ENCODE results near the gene C16orf87. TPM values are rescaled to one million over a fixed set of nuclear protein-coding genes. Genes with fewer than 3 reads are reported as not detected.

Gene C16orf87
- total and polyA plus RNA-seq, 4 donors: 4.1 to 12.9 (median 5.3) TPM

DNA sequence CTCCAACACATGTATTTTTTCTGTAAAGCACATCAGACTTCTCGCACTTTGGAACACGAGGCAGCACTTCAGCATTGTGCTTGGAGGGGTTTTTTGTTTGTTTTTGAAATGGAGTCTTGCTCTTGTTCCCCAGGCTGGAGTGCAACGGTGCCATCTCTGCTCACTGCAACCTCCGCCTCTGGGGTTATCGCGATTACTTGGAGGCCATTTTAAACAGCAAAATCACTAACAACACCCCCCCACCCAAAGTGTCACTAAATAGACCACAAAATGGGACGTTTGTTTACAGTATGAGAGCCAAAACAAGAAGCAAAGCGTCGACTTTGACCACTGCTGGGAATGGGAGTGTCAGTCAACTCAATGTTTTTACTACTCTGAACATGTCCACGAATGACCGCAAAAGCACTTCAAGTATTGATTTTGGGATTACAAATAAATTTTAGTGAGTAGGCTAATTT, 9.0 kb upstream of the C16orf87 start:
- WGBS: 26% methylated on average over 11 of the region's 11 CpGs
- peaks cover 0 to 2% (median 0%) of the 10 kb centered on the region in 4 donors for H3K9me3 ChIP-seq (ENCODE audit: control insufficient read depth in 4 of 4, low read length in 3 of 4)
- no peak for DNase-seq (ENCODE audit: low spot score)
- peak overlapping the region; percentile 68 to 81 for H3K27ac ChIP-seq (ENCODE audit: low read depth in 1 of 2, low read length in 2 of 2)
- H3K4me1 ChIP-seq (ENCODE audit: control insufficient read depth in 4 of 4, insufficient read depth in 4 of 4, low read length in 3 of 4): peaks cover 0 to 12% (median 8%) of the 10 kb centered on the region in 4 donors
- H3K4me3 ChIP-seq (ENCODE audit: low read depth in 1 of 3, low read length in 3 of 3): no peak overlapping the region
- no peak overlapping the region for H3K9ac ChIP-seq (ENCODE audit: low read depth in 1 of 2, low read length in 2 of 2)
- TF ChIP-seq, protein P1, sequence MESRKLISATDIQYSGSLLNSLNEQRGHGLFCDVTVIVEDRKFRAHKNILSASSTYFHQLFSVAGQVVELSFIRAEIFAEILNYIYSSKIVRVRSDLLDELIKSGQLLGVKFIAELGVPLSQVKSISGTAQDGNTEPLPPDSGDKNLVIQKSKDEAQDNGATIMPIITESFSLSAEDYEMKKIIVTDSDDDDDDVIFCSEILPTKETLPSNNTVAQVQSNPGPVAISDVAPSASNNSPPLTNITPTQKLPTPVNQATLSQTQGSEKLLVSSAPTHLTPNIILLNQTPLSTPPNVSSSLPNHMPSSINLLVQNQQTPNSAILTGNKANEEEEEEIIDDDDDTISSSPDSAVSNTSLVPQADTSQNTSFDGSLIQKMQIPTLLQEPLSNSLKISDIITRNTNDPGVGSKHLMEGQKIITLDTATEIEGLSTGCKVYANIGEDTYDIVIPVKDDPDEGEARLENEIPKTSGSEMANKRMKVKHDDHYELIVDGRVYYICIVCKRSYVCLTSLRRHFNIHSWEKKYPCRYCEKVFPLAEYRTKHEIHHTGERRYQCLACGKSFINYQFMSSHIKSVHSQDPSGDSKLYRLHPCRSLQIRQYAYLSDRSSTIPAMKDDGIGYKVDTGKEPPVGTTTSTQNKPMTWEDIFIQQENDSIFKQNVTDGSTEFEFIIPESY (IDR thresholded peaks at IDR 0.05): peak; percentile 30
- TF ChIP-seq JUND (IDR thresholded peaks at IDR 0.05) (peak in 1 of 2 donors; percentile 29), FOXA1 (IDR thresholded peaks at IDR 0.05) (no peak), HNF4G (IDR thresholded peaks at IDR 0.05) (peak; percentile 73), YY1 (IDR thresholded peaks at IDR 0.05) (peak; percentile 93), SP1 (IDR thresholded peaks at IDR 0.05) (peak; percentile 88), GABPA (IDR thresholded peaks at IDR 0.05 in 1 of 2, conservative IDR thresholded peaks at IDR 0.05 in 1 of 2) (no peak), RXRA (IDR thresholded peaks at IDR 0.05) (peak; percentile 65 to 75), HNF4A (conservative IDR thresholded peaks at IDR 0.05) (peak; percentile 70 to 87), NR2F2 (IDR thresholded peaks at IDR 0.05) (no peak)
- TF ChIP-seq, protein P2, sequence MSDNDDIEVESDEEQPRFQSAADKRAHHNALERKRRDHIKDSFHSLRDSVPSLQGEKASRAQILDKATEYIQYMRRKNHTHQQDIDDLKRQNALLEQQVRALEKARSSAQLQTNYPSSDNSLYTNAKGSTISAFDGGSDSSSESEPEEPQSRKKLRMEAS (IDR thresholded peaks at IDR 0.05): peak; percentile 38
- no peaks in the 10 kb centered on the region for H3K27me3 ChIP-seq (ENCODE audit: control insufficient read depth in 4 of 4, insufficient read depth in 4 of 4, low read length in 3 of 4)
- no peaks in the 10 kb centered on the region for H3K36me3 ChIP-seq (ENCODE audit: control insufficient read depth in 4 of 4, insufficient read depth in 3 of 4, low read depth in 1 of 4, low read length in 3 of 4)

DNA sequence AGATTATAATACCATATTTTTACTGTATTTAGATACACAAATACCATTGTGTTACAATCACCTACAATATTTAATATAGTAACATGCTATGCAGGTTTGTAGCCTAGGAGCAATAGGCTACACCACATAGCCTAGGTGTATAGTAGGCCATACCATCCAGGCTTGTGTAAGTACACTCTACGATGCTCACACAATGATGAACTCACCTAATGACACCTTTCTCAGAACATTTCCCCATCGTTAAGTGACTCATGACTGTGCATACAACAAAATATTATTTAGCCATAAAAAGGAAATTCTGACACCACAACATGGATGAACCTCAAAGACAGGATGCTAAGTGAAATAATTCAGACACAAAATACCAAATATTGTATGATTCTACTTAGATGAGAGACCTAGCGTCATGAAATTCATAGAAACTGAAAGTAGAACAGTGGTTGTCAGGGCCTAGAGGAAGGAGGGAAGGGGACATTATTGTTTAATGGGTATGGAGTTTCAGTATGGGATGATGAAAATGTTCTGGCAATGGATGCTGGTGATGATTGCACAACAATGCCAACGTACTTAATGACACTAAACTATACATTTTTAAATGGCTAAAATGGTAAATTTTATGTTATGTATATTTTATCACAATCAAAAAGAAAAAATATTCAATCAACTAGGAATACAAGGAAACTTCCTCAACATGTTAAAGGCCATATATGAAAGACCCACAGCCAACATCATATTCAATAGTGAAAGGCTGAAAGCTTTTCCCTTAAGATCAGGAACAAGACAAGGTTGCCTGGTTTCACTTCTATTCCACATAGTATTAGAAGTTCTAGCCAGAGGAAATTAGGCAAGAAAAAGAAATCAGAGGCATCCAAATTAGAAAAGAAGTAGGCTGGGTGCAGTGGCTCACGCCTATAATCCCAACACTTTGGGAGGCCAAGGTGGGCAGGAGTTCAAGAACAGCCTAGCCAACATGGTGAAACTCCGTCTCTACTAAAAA, 5.9 kb upstream of the C16orf87 start:
- 86% methylated on average over 6 of the region's 6 CpGs for WGBS
- no peak overlapping the region for H3K9ac ChIP-seq (ENCODE audit: low read depth in 1 of 2, low read length in 2 of 2)

More for the DNA sequence above, 5.9 kb upstream of the C16orf87 start:
- Histone ChIP-seq H3K4me3 (ENCODE audit: low read depth in 1 of 3, low read length in 3 of 3) (no peak overlapping the region), H3K27ac (ENCODE audit: low read depth in 1 of 2, low read length in 2 of 2) (no peak overlapping the region), H3K27me3 (ENCODE audit: control insufficient read depth in 4 of 4, insufficient read depth in 4 of 4, low read length in 3 of 4) (no peaks in the 10 kb centered on the region), H3K36me3 (ENCODE audit: control insufficient read depth in 4 of 4, insufficient read depth in 3 of 4, low read depth in 1 of 4, low read length in 3 of 4) (no peaks in the 10 kb centered on the region), H3K4me1 (ENCODE audit: control insufficient read depth in 4 of 4, insufficient read depth in 4 of 4, low read length in 3 of 4) (peaks cover 1 to 14% (median 9%) of the 10 kb centered on the region in 4 donors), H3K9me3 (ENCODE audit: control insufficient read depth in 4 of 4, low read length in 3 of 4) (no peaks in the 10 kb centered on the region)
- TF ChIP-seq, protein P3, sequence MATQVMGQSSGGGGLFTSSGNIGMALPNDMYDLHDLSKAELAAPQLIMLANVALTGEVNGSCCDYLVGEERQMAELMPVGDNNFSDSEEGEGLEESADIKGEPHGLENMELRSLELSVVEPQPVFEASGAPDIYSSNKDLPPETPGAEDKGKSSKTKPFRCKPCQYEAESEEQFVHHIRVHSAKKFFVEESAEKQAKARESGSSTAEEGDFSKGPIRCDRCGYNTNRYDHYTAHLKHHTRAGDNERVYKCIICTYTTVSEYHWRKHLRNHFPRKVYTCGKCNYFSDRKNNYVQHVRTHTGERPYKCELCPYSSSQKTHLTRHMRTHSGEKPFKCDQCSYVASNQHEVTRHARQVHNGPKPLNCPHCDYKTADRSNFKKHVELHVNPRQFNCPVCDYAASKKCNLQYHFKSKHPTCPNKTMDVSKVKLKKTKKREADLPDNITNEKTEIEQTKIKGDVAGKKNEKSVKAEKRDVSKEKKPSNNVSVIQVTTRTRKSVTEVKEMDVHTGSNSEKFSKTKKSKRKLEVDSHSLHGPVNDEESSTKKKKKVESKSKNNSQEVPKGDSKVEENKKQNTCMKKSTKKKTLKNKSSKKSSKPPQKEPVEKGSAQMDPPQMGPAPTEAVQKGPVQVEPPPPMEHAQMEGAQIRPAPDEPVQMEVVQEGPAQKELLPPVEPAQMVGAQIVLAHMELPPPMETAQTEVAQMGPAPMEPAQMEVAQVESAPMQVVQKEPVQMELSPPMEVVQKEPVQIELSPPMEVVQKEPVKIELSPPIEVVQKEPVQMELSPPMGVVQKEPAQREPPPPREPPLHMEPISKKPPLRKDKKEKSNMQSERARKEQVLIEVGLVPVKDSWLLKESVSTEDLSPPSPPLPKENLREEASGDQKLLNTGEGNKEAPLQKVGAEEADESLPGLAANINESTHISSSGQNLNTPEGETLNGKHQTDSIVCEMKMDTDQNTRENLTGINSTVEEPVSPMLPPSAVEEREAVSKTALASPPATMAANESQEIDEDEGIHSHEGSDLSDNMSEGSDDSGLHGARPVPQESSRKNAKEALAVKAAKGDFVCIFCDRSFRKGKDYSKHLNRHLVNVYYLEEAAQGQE (IDR thresholded peaks at IDR 0.05): no peak
- TF ChIP-seq, protein P1 (IDR thresholded peaks at IDR 0.05): no peak
- TF ChIP-seq YY1 (IDR thresholded peaks at IDR 0.05): no peak
- no peak for TF ChIP-seq SP1 (IDR thresholded peaks at IDR 0.05)
- no peak for DNase-seq (ENCODE audit: low spot score)
